Panc1 (cell line): Measurements from ENCODE around the gene CRYM.

ENCODE experiments used
- CTCF ChIP-seq: fragments of 450-650 bp; IDR thresholded peaks from 2 replicates; pipeline ENCODE4 v1.5.1; 2017; ENCODE audit warnings: mild to moderate bottlenecking
- POLR2AphosphoS5 ChIP-seq: IDR thresholded peaks from 2 replicates; pipeline ENCODE4 v1.6.1; 2012; ENCODE audit warnings: mild to moderate bottlenecking, low read depth, low read length, moderate library complexity

DNA sequence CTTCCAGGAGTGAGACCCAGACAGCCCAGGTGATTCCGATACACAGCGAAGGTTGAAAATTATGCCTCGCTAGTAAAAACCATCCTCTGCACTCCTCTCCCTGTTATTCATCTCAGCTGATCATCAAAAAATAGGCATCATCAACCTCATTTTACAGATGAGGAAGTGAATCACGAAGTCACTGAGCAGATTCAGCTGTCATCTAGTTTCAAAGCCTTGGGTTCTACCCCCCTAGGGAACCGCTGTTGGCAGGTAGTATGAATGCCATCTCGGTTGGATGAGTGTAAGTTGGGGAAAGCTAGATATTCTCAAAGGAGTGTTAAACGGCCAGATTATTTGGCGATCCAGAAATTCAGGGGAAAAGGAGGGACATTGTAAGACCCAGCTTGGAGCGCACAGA is 2.0 kb downstream of the CRYM start:
- TF ChIP-seq CTCF: no peak
- no peak for TF ChIP-seq POLR2AphosphoS5
